ENCODE measurements around the gene KCNJ2.

DNA sequence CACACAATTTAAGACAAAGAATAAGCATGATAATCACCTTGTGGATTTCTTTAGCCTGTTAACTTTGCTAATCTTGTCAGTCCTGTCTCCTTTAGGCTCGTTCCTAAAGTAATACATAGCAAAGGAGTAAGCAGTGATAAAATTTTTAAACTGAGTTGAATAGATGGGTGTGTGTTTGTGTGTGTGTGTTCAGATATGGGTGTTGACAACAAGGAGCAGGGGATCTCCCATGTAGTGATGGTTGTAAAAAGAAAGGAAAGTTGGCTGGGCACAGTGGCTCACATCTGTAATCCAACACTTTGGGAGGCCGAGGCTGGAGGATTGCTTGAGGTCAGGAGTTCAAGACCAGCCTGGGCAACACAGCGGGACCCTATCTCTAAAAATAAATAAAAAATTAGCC, 44.6 kb upstream of the KCNJ2 start:
- TF ChIP-seq EZH2 (IDR thresholded peaks at IDR 0.05) (no peak), FOXP2 (optimal IDR thresholded peaks at IDR 0.05; ENCODE audit: control extremely low read depth, extremely low read length, insufficient read depth) (no peak), POLR2AphosphoS5 (IDR thresholded peaks at IDR 0.05; ENCODE audit: borderline replicate concordance, low read depth, low read length) (no peak)
